AG04449 (cell line): ENCODE data around the gene PTGES2.

Experiments used
- CTCF ChIA-PET: fragments of 350-600 bp; formaldehyde crosslinking; extraction: SDS; loops from one replicate; lab custom pipeline; 2021; ENCODE audit warnings: antibody characterized with exemption; lab: Yijun Ruan, JAX
- POLR2A ChIA-PET: fragments of 400-600, 350-600 bp; formaldehyde crosslinking; extraction: SDS; loops from one replicate; lab custom pipeline; 2020; ENCODE audit warnings: antibody characterized with exemption, inconsistent platforms; lab: Yijun Ruan, JAX
- DNase-seq: peaks from one replicate; pipeline ENCODE4 v3.0.0-alpha.2; 2010; ENCODE audit warnings: low read depth, low spot score
- H3K4me3 ChIP-seq: 2 replicates; pipeline ENCODE4 v1.5.1; 2011; ENCODE audit warnings: low read depth, mild to moderate bottlenecking, control low read depth, low read length
- TF ChIP-seq, protein P1 (sequence below): IDR thresholded peaks from one replicate; pipeline ENCODE4 v1.5.1; 2011; ENCODE audit warnings: mild to moderate bottlenecking, moderate library complexity, low read length, control low read depth, inconsistent platforms; ENCODE audit not compliant: insufficient read depth; ENCODE audit errors: missing control alignments

The PTGES2 gene

DNA sequence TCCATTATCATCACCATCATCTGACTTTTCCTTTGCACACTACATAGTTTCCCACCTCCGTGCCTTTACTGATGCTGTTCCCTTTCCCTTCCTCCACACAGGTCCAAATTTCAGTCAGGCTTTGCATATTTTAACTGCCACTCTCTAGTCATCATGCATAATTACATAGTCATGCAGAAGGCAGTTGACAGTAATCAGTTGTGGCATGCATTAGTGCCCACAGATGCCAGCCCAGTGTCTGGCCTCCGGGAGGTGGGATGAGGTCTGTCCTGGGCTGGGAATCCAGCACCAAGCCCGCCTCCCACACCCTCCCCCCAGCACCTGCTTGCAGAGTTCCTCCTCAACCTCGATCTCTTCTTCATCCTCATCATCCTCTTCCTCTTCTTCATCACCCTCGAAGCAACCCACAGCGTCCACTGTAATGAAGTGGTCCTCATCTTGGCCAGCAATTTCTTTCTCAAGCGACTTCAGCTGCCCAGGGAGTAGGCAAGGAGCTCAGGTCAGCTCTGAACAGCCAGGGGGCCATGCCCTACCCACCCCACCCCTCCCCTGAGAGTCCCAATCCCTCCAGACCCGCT lies 41.3 kb upstream of the PTGES2 start:
- no peak overlapping the region for H3K4me3 ChIP-seq
- CTCF ChIA-PET: interaction anchor here (0.6 to 2.4 kb wide), 4 partner anchors 15 to 24 kb away, joined by 3 to 8 read pairs (median 5); partner anchors contain the start of gene CIZ1
- DNase-seq: no peak
- TF ChIP-seq, protein P1, sequence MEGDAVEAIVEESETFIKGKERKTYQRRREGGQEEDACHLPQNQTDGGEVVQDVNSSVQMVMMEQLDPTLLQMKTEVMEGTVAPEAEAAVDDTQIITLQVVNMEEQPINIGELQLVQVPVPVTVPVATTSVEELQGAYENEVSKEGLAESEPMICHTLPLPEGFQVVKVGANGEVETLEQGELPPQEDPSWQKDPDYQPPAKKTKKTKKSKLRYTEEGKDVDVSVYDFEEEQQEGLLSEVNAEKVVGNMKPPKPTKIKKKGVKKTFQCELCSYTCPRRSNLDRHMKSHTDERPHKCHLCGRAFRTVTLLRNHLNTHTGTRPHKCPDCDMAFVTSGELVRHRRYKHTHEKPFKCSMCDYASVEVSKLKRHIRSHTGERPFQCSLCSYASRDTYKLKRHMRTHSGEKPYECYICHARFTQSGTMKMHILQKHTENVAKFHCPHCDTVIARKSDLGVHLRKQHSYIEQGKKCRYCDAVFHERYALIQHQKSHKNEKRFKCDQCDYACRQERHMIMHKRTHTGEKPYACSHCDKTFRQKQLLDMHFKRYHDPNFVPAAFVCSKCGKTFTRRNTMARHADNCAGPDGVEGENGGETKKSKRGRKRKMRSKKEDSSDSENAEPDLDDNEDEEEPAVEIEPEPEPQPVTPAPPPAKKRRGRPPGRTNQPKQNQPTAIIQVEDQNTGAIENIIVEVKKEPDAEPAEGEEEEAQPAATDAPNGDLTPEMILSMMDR: no peak
- POLR2A ChIA-PET: interaction anchor here (0.8 kb wide), 1 partner anchor 8 kb away, joined by 3 read pairs; the partner anchor contains the start of gene BBLN

DNA sequence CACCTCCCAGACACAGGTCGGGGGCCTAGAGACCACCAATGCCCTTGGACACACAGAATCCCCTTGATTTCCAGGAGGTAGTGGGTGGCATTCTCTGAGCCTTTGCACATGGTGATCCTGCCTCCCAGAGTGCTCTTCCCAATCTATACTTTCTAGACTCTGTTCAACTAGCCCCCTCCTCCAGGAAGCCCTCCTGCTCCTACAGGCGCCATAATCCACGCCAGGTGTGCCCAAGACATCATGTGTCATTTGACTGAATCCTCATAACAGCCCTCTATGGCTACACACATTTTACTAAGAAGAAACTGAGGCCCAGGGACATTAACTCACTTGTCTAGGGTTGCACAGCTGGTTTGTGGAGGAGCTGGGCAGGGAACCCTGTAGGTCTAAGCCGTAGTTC lies 39.7 kb upstream of the PTGES2 start:
- CTCF ChIA-PET: interaction anchor here (2.0 kb wide), 1 partner anchor 23 kb away, joined by 4 read pairs; no protein-coding TSS in a partner anchor
- POLR2A ChIA-PET: no interaction called here
- TF ChIP-seq, protein P1: no peak
- H3K4me3 ChIP-seq: no peak overlapping the region
- no peak for DNase-seq

DNA sequence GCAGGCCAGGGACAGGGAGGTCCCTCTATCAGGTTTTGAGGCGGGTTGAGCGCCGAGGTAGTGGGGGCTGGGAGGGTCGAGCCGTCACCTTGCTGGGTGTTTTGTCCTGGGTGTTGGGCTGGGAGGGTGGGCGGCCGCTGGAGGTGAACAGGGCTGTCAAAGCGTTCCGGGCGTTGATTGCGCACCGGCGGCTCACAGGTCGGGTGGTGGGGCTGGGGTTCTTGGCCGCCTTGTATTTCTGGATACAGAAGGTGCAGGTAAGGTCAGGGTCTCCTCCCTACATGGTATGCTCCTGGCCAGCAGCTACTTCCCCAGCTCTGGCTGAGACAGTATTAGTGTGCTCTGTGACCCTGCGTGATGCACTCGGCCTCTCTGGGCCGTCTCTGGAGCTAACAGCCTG lies 38.6 kb upstream of the PTGES2 start:
- TF ChIP-seq, protein P1: no peak
- POLR2A ChIA-PET: no interaction called here
- CTCF ChIA-PET: no interaction called here
- H3K4me3 ChIP-seq: no peak overlapping the region
- no peak for DNase-seq

DNA sequence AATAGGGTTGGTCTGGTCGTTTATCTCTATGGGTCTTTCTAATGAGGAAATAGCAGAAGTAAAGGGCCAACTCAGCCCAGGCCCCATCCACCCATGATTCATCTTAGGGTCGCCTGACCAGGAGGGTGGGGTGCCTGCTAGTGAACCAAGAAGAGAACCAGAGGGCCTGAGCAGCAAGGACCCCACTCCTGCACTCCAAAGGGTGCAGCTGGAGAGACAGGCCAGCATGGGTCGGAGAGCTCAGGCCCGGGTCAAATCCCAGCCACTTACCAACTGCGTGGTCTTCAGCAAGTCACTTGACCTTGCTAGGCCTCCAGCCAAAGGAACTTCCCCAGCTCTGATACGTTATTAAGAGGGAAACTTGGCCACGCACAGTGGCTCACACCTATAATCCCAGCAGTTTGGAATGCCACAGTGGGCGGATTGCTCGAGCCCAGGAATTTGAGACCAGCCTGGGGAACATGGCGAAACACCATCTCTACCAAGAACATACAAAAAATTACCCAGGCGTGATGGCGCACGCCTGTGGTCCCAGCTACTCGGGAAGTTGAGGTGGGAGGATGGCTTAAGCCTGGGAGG lies 36.9 kb upstream of the PTGES2 start:
- no peak overlapping the region for H3K4me3 ChIP-seq
- CTCF ChIA-PET: interaction anchor here (1.2 to 1.7 kb wide), 4 partner anchors 10 to 44 kb away, joined by 3 to 5 read pairs (median 4); no protein-coding TSS in a partner anchor
- POLR2A ChIA-PET: no interaction called here
- no peak for DNase-seq
- TF ChIP-seq, protein P1: no peak

DNA sequence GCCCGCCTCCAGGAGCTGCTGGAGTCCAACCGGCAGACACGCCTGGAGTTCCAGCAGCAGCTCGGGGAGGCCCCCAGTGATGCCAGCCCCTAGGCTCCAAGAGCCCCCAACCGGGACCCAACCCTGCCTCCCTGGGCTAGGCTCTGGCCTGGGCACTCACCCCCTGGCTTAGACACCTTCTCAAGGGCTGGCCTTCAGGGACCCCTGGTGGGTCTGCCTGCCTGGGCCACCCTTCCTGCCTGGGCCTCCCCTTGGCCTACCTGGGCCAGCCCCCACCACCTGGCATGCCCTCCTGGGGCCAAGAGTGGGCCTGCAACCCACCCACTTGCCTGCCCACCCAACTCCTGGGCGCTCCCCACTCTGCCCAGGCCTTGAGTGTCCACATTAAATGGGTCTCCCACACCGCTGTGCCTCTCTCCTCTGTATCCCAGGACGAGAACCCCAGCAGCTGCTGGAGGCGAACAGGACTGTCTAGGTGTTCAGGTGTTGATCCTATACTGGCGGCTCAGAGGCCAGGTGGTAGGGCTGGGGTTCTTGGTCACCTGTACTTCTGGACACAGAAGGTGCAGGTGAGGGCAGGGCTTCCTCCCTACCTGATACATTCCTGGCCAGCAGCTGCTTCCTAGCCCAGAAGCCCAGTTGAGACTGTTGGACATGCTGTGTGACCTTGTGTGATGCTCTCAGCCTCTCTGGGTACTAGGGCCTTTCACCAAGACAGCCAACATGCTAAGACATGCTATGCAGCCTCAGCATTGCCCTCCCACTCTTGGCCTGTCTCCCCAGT lies 36.2 kb upstream of the PTGES2 start:
- ChIA-PET CTCF (interaction anchor here (0.6 to 1.7 kb wide), 5 partner anchors 11 to 44 kb away, joined by 3 to 5 read pairs (median 3); no protein-coding TSS in a partner anchor), POLR2A (no interaction called here)
- TF ChIP-seq, protein P1: no peak
- H3K4me3 ChIP-seq: no peak overlapping the region
- no peak for DNase-seq
